Body of pancreas (tissue), 4 donors: ENCODE data around the gene RALA. TPM values are rescaled to one million over a fixed set of nuclear protein-coding genes. Genes with fewer than 3 reads are reported as not detected.
"Not testable (repeated sequence)": the region's sequence is repeated elsewhere in the genome, so short reads cannot be mapped to it uniquely, and the experiment has no call there.

Experiments used
- ATAC-seq: fragments of 150-250 bp; one replicate; pipeline ENCODE4 v1.9.1; 2016
- DNase-seq, 4 donors: peaks; one replicate each; pipeline ENCODE4 v3.0.0-alpha.2; 2019
- H3K27ac ChIP-seq, 4 donors: fragments of 200-600 bp; sonication (generic); 1 replicate in 3 of 4; 2 replicates in 1 of 4; pipeline versions ENCODE4 v1.5.1 to v1.6.1; 2016 to 2019; ENCODE audit warnings: mild to moderate bottlenecking in 1 of 4, mixed read lengths in 1 of 4, moderate library complexity in 1 of 4
- H3K27me3 ChIP-seq, 2 donors: fragments of 200-600 bp; sonication (generic); one replicate each; pipeline ENCODE4 v1.6.0; 2016; ENCODE audit warnings: mild to moderate bottlenecking in 1 of 2
- H3K36me3 ChIP-seq, 2 donors: fragments of 200-600 bp; sonication (generic); replicated peaks in 1 of 2; 2 replicates each; pipeline ENCODE4 v1.5.1; 2016; ENCODE audit warnings: low read depth in 2 of 2; ENCODE audit not compliant: insufficient read depth in 1 of 2
- H3K4me1 ChIP-seq: fragments of 200-600 bp; sonication (generic); one replicate; pipeline ENCODE4 v1.6.0; 2016
- H3K4me3 ChIP-seq, 2 donors: fragments of 200-600 bp; sonication (generic); 1 replicate in 1 of 2; 2 replicates in 1 of 2; pipeline ENCODE4 v1.5.1; 2016 to 2019
- H3K9me3 ChIP-seq, 3 donors: fragments of 200-600 bp; sonication (generic); 1 replicate in 2 of 3; 2 replicates in 1 of 3; pipeline ENCODE4 v1.5.1; 2016
- CTCF ChIP-seq, 7 experiments: fragments of 450-650 bp in 4 of 7; fragments of 200-600 bp in 3 of 7; sonication (generic) in 3 of 7; IDR thresholded peaks; one replicate each; pipeline ENCODE4 v1.5.1; 2016 to 2019; ENCODE audit warnings: antibody characterized with exemption in 7 of 7
- POLR2A ChIP-seq, 3 donors: fragments of 450-650 bp; IDR thresholded peaks; one replicate each; pipeline ENCODE4 v1.6.1; 2016; ENCODE audit warnings: antibody characterized with exemption in 3 of 3, mild to moderate bottlenecking in 2 of 3
- WGBS, 2 donors: methylation state at CpG; one replicate each; pipeline ENCODE4 v1.1.5; 2017; 5-methylcytosine and 5-hydroxymethylcytosine counted together
- intact Hi-C: fragments of 100-400 bp; cut with DNase I; formaldehyde crosslinking; loops from one replicate; pipeline ENCODE4 v1.15.1; 2023
- total RNA-seq, 2 donors: library from RNA; depleted of rRNA; stranded (reverse); fragments of >200 nt; gene quantifications; one replicate each; pipeline ENCODE4 v1.1.0, GENCODE V29; 2016

The RALA gene
- total RNA-seq, 2 donors from 2014 or later = 10.5 to 14.5 TPM

- ATAC-seq = peak; percentile 81
- peak; percentile 73 to 78 (median 77) for DNase-seq
- Histone ChIP-seq H3K36me3 (no peaks in the 10 kb centered on the region), H3K4me3 (no peak overlapping the region), H3K9me3 (no peaks in the 10 kb centered on the region), H3K27me3 (no peaks in the 10 kb centered on the region), H3K4me1 (no peaks in the 10 kb centered on the region), H3K27ac (no peak overlapping the region)
- intact Hi-C loops = loop anchor here (5.0 kb wide), 1 partner anchor 164 kb away; no protein-coding TSS in a partner anchor
- 27 to 28% methylated on average over 11 of the region's 11 CpGs for WGBS, 2 donors
- TF ChIP-seq POLR2A (IDR thresholded peaks at IDR 0.05) (no peak), CTCF (IDR thresholded peaks at IDR 0.05) (peak; percentile 41 to 85 (median 75))
Observed at GRCh38 chr7:39746103-39746819, 122.9 kb downstream of the RALA start.

GRCh38 chr7:39749177-39749576 lies 125.8 kb downstream of the RALA start:
- Histone ChIP-seq H3K27me3 (no peaks in the 10 kb centered on the region), H3K9me3 (no peaks in the 10 kb centered on the region), H3K27ac (no peak overlapping the region), H3K4me1 (no peaks in the 10 kb centered on the region), H3K36me3 (no peaks in the 10 kb centered on the region), H3K4me3 (no peak overlapping the region)
- intact Hi-C loops = loop anchor here (5.0 kb wide), 1 partner anchor 167 kb away; no protein-coding TSS in a partner anchor
- 95% methylated on average over 1 of the region's 1 CpG for WGBS, 2 donors
- TF ChIP-seq CTCF (IDR thresholded peaks at IDR 0.05) (no peak), POLR2A (IDR thresholded peaks at IDR 0.05) (no peak)
- no peak for ATAC-seq
- DNase-seq = no peak

- H3K4me1 ChIP-seq = no peaks in the 10 kb centered on the region
- ATAC-seq (no peak), DNase-seq (no peak)
- TF ChIP-seq POLR2A (IDR thresholded peaks at IDR 0.05) = no peak
- TF ChIP-seq CTCF (IDR thresholded peaks at IDR 0.05) = no peak
- no peak overlapping the region for H3K27ac ChIP-seq
- H3K36me3 ChIP-seq = no peaks in the 10 kb centered on the region
- no peaks in the 10 kb centered on the region for H3K9me3 ChIP-seq
- WGBS, 2 donors = 74 to 82% methylated on average over 2 of the region's 2 CpGs
- no peaks in the 10 kb centered on the region for H3K27me3 ChIP-seq
- H3K4me3 ChIP-seq = no peak overlapping the region
- intact Hi-C loops = loop anchor here (5.0 kb wide), 1 partner anchor 167 kb away; no protein-coding TSS in a partner anchor
Observed at GRCh38 chr7:39749717-39750116, 126.3 kb downstream of the RALA start.

- ATAC-seq (no peak), DNase-seq (no peak)
- H3K27me3 ChIP-seq = no peaks in the 10 kb centered on the region
- no peak overlapping the region for H3K4me3 ChIP-seq
- H3K27ac ChIP-seq = no peak overlapping the region
- WGBS, 2 donors = 83 to 86% methylated on average over 5 of the region's 5 CpGs
- TF ChIP-seq CTCF (IDR thresholded peaks at IDR 0.05) (no peak), POLR2A (IDR thresholded peaks at IDR 0.05) (no peak)
- H3K4me1 ChIP-seq = no peaks in the 10 kb centered on the region
- intact Hi-C loops = no loop called here
- no peaks in the 10 kb centered on the region for H3K36me3 ChIP-seq
- H3K9me3 ChIP-seq = no peaks in the 10 kb centered on the region
Observed at GRCh38 chr7:39750253-39751077, 127.1 kb downstream of the RALA start.

GRCh38 chr7:39753237-39753636 lies 129.9 kb downstream of the RALA start:
- H3K36me3 ChIP-seq, H3K4me1 ChIP-seq, intact Hi-C loops, H3K27ac ChIP-seq, ATAC-seq, DNase-seq, H3K4me3 ChIP-seq, H3K27me3 ChIP-seq, H3K9me3 ChIP-seq: not testable (repeated sequence)
- 98 to 99% methylated on average over 5 of the region's 5 CpGs for WGBS, 2 donors
